OCI-LY7 (cell line): ENCODE data around the gene LTA4H.

Source experiments
- CTCF ChIP-seq: fragments of 200-600 bp; sonication (generic); conservative IDR thresholded peaks from 2 replicates; pipeline ENCODE4 v1.5.1; 2014; ENCODE audit warnings: mild to moderate bottlenecking, antibody characterized with exemption, low read length, moderate library complexity, mixed read lengths
- EZH2phosphoT487 ChIP-seq: fragments of 200-600 bp; sonication (generic); IDR thresholded peaks from 2 replicates; pipeline ENCODE4 v1.6.1; 2018; ENCODE audit warnings: low read depth, borderline replicate concordance, mild to moderate bottlenecking, mixed run types, antibody characterized with exemption, low read length, moderate library complexity, mixed read lengths

DNA sequence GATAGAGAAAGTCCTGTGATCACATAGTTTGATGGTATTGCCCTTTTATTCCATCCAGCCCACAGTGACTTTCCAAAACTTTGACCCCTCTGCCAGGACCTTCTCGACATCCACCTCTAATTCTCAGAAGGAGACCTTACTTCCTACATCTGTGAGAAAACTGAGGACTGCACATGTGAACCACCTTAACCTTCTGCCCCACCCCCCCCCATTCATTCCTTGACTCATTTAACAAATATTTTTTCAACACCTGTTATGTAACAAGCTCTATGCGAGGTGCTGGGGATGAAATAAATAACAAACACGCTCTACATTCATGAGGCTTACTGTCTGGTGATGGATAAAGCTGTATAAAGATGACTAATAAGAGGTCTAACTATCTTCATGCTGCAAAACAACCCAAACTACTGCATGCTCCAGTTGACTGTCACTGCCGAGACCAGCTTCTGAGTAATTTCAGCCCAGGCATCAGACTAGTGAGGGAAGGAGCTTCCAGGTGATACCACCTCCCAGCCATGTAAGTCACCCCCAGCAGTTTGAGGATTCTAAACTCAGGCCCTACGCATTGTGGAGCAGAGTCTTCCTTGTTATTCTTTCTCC, 37.4 kb downstream of the LTA4H start:
- TF ChIP-seq CTCF (no peak), EZH2phosphoT487 (no peak)
